GM12878 (cell line): Measurements from ENCODE around the gene SLC35G6. TPM values are rescaled to one million over a fixed set of nuclear protein-coding genes. Genes with fewer than 3 reads are reported as not detected.
"Not testable (repeated sequence)": the region's sequence is repeated elsewhere in the genome, so short reads cannot be mapped to it uniquely, and the experiment has no call there.

Experiments used
- ATAC-seq: fragments of 200-7000 bp; cut with Tn5 transposase; 3 replicates; pipeline ENCODE4 v1.9.1; 2020; ENCODE audit warnings: mild to moderate bottlenecking, moderate library complexity
- BruUV-seq: library from RNA; stranded (reverse); fragments of 400-500 nt; replicated peaks from 2 replicates; lab custom pipeline; 2021; lab: Mats Ljungman, UMichigan
- CTCF ChIA-PET: fragments of 300-600 bp; sonication (Branson Sonifier 250); formaldehyde crosslinking; extraction: SDS; loops from one replicate; lab custom pipeline; 2021; ENCODE audit warnings: inconsistent platforms; lab: Yijun Ruan, JAX
- POLR2A ChIA-PET: fragments of 350-600 bp; formaldehyde crosslinking; extraction: SDS; loops from one replicate; lab custom pipeline; 2021; ENCODE audit warnings: inconsistent platforms; lab: Charles Lee
- RAD21 ChIA-PET: fragments of 300-600 bp; sonication (Branson Sonifier 250); formaldehyde crosslinking; loops from one replicate; lab custom pipeline; 2023; ENCODE audit warnings: antibody characterized with exemption; ENCODE audit not compliant: unreplicated experiment; lab: Charles Lee
- SMC1A ChIA-PET: fragments of 300-600 bp; sonication (Branson Sonifier 250); formaldehyde crosslinking; loops from one replicate; lab custom pipeline; 2023; ENCODE audit not compliant: unreplicated experiment, uncharacterized antibody; lab: Charles Lee
- DNase-seq: peaks from one replicate; pipeline ENCODE4 v3.0.0-alpha.2; 2011; ENCODE audit warnings: low read depth, low spot score
- FAIRE-seq: peaks from 3 replicates; lab custom pipeline; 2011; peaks lifted over from hg19 to GRCh38; lab: Jason Lieb, UNC
- H2AFZ ChIP-seq: 2 replicates; pipeline ENCODE4 v1.6.0; 2011; ENCODE audit warnings: low read depth, low read length, control low read depth; ENCODE audit not compliant: control insufficient read depth
- H3K27ac ChIP-seq: 2 replicates; pipeline ENCODE4 v1.5.1; 2011; ENCODE audit warnings: control low read depth; ENCODE audit not compliant: control insufficient read depth, insufficient read depth
- H3K27me3 ChIP-seq, 2 experiments: replicated peaks in 1 of 2; 2 replicates each; pipeline versions ENCODE4 v1.6.0 to v1.6.1; 2011; ENCODE audit warnings: low read length in 1 of 2; ENCODE audit not compliant: control insufficient read depth in 2 of 2, insufficient read depth in 2 of 2
- H3K36me3 ChIP-seq, 2 experiments: 2 replicates each; pipeline ENCODE4 v1.5.1; 2011; ENCODE audit warnings: low read length in 1 of 2; ENCODE audit not compliant: control insufficient read depth in 2 of 2, insufficient read depth in 2 of 2
- H3K4me1 ChIP-seq: 2 replicates; pipeline ENCODE4 v1.6.1; 2011; ENCODE audit warnings: mild to moderate bottlenecking, low read length, moderate library complexity, mixed read lengths; ENCODE audit not compliant: control insufficient read depth, insufficient read depth
- H3K4me2 ChIP-seq: 2 replicates; pipeline ENCODE4 v1.6.0; 2011; ENCODE audit warnings: control low read depth; ENCODE audit not compliant: control insufficient read depth, insufficient read depth
- H3K4me3 ChIP-seq: fragments of 200-600 bp; sonication (generic); 2 replicates; pipeline ENCODE4 v1.5.1; 2016
- H3K79me2 ChIP-seq: 2 replicates; pipeline ENCODE4 v1.6.0; 2011; ENCODE audit warnings: low read length; ENCODE audit not compliant: control insufficient read depth, insufficient read depth
- H3K9ac ChIP-seq: 2 replicates; pipeline ENCODE4 v1.8.0; 2011; ENCODE audit warnings: low read length, control low read depth, mixed read lengths; ENCODE audit not compliant: control insufficient read depth, insufficient read depth
- H3K9me3 ChIP-seq: replicated peaks from 3 replicates; pipeline ENCODE4 v1.5.1; 2011; ENCODE audit warnings: mild to moderate bottlenecking, low read length; ENCODE audit not compliant: control insufficient read depth, insufficient read depth
- H4K20me1 ChIP-seq: 2 replicates; pipeline ENCODE4 v1.6.0; 2011; ENCODE audit not compliant: control insufficient read depth, insufficient read depth
- TBL1XR1 ChIP-seq: IDR thresholded peaks from 2 replicates; pipeline ENCODE4 v1.6.1; 2012; ENCODE audit warnings: low read depth, low read length, improper control_type of control experiment
- WGBS: methylation state at CpG from one replicate; pipeline ENCODE4 v1.1.6; 2016; ENCODE audit warnings: low lambda C conversion rate; ENCODE audit not compliant: insufficient replicate concordance, insufficient coverage; ENCODE audit errors: missing lambda C conversion rate; 5-methylcytosine and 5-hydroxymethylcytosine counted together
- in situ Hi-C: fragments of 300-500 bp; cut with MboI; formaldehyde crosslinking; loops from 9 replicates; pipeline ENCODE4 v1.14.3; 2018; ENCODE audit warnings: mixed read lengths
- intact Hi-C: fragments of 100-400 bp; cut with micrococcal nuclease; formaldehyde crosslinking; loops from one replicate; pipeline ENCODE4 v1.14.2; 2022; ENCODE audit not compliant: unreplicated experiment
- polyA plus RNA-seq, 11 experiments: library from polyadenylated mRNA; depleted of rRNA in 4 of 11; unstranded in 6 of 11; stranded (reverse) in 5 of 11; fragments of >200 nt; fragmentation: Nextera tagmentation in 4 of 11; fragmentation: Illumina TruSeq in 1 of 11; extraction: Ambion mirVana in 4 of 11; extraction: Trizol in 1 of 11; gene quantifications; 1 replicate in 1 of 11; 2 replicates in 10 of 11; pipeline versions ENCODE4 v1.2.1 to v1.2.3, GENCODE V29; 2011 to 2016; ENCODE audit warnings: inconsistent platforms in 2 of 11, missing spikeins in 2 of 11, low read depth in 1 of 11
- total RNA-seq, 4 experiments: library from RNA; depleted of rRNA in 3 of 4; stranded (reverse); fragments of >200 nt in 3 of 4; fragmentation: Illumina TruSeq in 1 of 4; extraction: Trizol in 1 of 4; gene quantifications; 2 replicates each; pipeline versions ENCODE4 v1.2.1 to v1.2.3, GENCODE V29; 2013 to 2021

The SLC35G6 gene
- total and polyA plus RNA-seq, 10 of the 15 experiments (the other 5 are each of a cell fraction or from before 2014, with no cell fraction given), result 0.20 TPM; not detected in 9

DNA sequence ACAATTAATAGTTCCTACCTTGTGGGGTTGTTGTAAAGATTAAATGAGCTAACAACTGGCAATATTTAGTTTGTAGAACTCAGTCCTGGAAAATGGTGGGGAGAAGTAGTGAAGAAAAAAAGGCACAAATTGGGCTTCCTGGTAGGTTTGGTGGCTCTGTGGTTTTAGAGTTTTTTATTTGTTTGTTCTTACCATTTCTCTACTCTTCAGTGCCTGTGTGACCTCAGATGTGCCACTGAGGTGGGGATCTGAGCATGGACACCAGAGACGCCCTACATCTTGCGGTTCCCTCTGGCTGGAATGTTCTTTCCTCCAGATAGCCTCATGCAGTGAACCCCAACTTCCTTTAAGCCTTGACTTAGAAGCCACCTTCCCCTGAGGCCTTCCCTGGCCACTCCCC lies 9.5 kb upstream of the SLC35G6 start:
- no peak for ATAC-seq
- no peak for FAIRE-seq
- TSS peak; percentile 44 for BruUV-seq

DNA sequence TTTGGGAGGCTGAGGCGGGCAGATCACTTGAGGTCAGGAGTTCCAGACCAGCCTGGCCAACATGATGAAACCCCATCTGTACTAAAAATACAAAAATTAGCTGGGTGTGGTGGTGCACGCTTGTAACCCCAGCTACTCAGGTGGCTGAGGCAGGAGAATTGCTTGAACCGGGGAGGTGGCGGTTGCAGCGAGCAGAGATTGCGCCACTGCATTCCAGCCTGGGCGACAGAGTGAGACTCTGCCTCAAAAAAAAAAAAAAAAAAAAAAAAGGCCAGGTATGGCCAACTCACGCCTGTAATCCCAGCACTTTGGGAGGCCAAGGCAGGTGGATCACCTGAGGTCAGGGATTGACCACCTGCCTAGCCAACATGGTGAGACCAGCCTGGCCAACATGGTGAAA lies 6.5 kb upstream of the SLC35G6 start:
- H3K36me3 ChIP-seq, FAIRE-seq, H4K20me1 ChIP-seq, SMC1A ChIA-PET, in situ Hi-C loops, ATAC-seq, H3K9ac ChIP-seq, BruUV-seq, H3K27ac ChIP-seq, H2AFZ ChIP-seq, H3K4me2 ChIP-seq, H3K9me3 ChIP-seq, H3K4me3 ChIP-seq, intact Hi-C loops, RAD21 ChIA-PET, H3K27me3 ChIP-seq, DNase-seq: not testable (repeated sequence)
- ChIA-PET POLR2A (interaction anchor here (0.6 to 1.6 kb wide), 3 partner anchors 12 to 49 kb away, joined by 4 to 11 read pairs (median 6); no protein-coding TSS in a partner anchor), CTCF (interaction anchor here (6.2 kb wide), 1 partner anchor 86 kb away, joined by 17 read pairs; the partner anchor contains the start of gene SENP3)
- Histone ChIP-seq H3K4me1 (peaks cover 11% of the 10 kb centered on the region), H3K79me2 (peaks cover 29% of the 10 kb centered on the region)
- WGBS, result 100% methylated on average over 3 of the region's 8 CpGs

More for the DNA sequence above, 9.5 kb upstream of the SLC35G6 start:
- no peak overlapping the region for H3K4me3 ChIP-seq
- no peaks in the 10 kb centered on the region for H3K27me3 ChIP-seq
- no peak overlapping the region for H3K27ac ChIP-seq
- DNase-seq, result no peak
- in situ Hi-C loops (no loop called here), intact Hi-C loops (no loop called here)
- no peaks in the 10 kb centered on the region; the same call in 1 of the 2 replicates for H3K4me1 ChIP-seq
- CTCF ChIA-PET, result interaction anchor here (0.7 kb wide), 1 partner anchor 35 kb away, joined by 3 read pairs; no protein-coding TSS in a partner anchor
- SMC1A ChIA-PET, result no interaction called here
- peaks cover 6% of the 10 kb centered on the region for H3K79me2 ChIP-seq
- 75% methylated on average over 2 of the region's 2 CpGs for WGBS
- H4K20me1 ChIP-seq, result peaks cover 2% of the 10 kb centered on the region; the same call in 1 of the 2 replicates
- no peak overlapping the region for H3K4me2 ChIP-seq
- H3K9me3 ChIP-seq, result no peaks in the 10 kb centered on the region
- H3K9ac ChIP-seq, result no peak overlapping the region
- POLR2A ChIA-PET, result interaction anchor here (0.5 to 1.8 kb wide), 2 partner anchors 8 to 12 kb away, joined by 5 to 8 read pairs; partner anchors contain the start of gene ZBTB4
- no peak for TF ChIP-seq TBL1XR1
- RAD21 ChIA-PET, result no interaction called here
- H2AFZ ChIP-seq, result no peak overlapping the region
- no peaks in the 10 kb centered on the region; a peak in 2 of 4 replicates for H3K36me3 ChIP-seq
